GM23338 (cell line): ENCODE results near the gene SEMA6D.

ENCODE experiments used
- CREB1 ChIP-seq: fragments of 250-450 bp; sonication (Bioruptor Pico); IDR thresholded peaks from 2 replicates; pipeline ENCODE4 v1.5.0; 2020; ENCODE audit warnings: low read depth, mild to moderate bottlenecking, moderate library complexity
- CTCF ChIP-seq, 2 experiments: fragments of 200-600 bp in 1 of 2; sonication (generic) in 1 of 2; conservative IDR thresholded peaks; 2 replicates each; pipeline versions ENCODE4 v1.5.1 to v1.6.1; 2016 to 2017; ENCODE audit warnings: antibody characterized with exemption in 2 of 2, low read depth in 2 of 2, mild to moderate bottlenecking in 2 of 2, moderate library complexity in 1 of 2
- ETS1 ChIP-seq: IDR thresholded peaks from 2 replicates; pipeline ENCODE4 v1.6.1; 2016; ENCODE audit warnings: antibody characterized with exemption
- EZH2 ChIP-seq: fragments of 200-600 bp; sonication (generic); IDR thresholded peaks from one replicate; pipeline ENCODE4 v1.8.0; 2017; ENCODE audit warnings: antibody characterized with exemption, mild to moderate bottlenecking, low read depth; ENCODE audit not compliant: unreplicated experiment
- EZH2phosphoT487 ChIP-seq: fragments of 200-600 bp; sonication (generic); IDR thresholded peaks from one replicate; pipeline ENCODE4 v1.8.1; 2018; ENCODE audit warnings: antibody characterized with exemption; ENCODE audit not compliant: unreplicated experiment
- JUNB ChIP-seq: IDR thresholded peaks from one replicate; pipeline ENCODE4 v1.6.1; 2016; ENCODE audit warnings: antibody characterized with exemption; ENCODE audit not compliant: unreplicated experiment
- POLR2AphosphoS5 ChIP-seq: IDR thresholded peaks from 2 replicates; pipeline ENCODE4 v1.6.1; 2016; ENCODE audit warnings: antibody characterized with exemption, low read depth
- REST ChIP-seq: IDR thresholded peaks from one replicate; pipeline ENCODE4 v1.6.1; 2018; ENCODE audit warnings: antibody characterized with exemption; ENCODE audit not compliant: unreplicated experiment
- ZNF331 ChIP-seq: fragments of 250-450 bp; sonication (Bioruptor Pico); IDR thresholded peaks from 2 replicates; pipeline ENCODE4 v1.5.0; 2020; ENCODE audit warnings: low read depth, mild to moderate bottlenecking, moderate library complexity

- TF ChIP-seq CTCF (conservative IDR thresholded peaks at IDR 0.05; ENCODE audit: low read depth in 2 of 2): no peak
- no peak for TF ChIP-seq REST
- no peak for TF ChIP-seq JUNB
- TF ChIP-seq POLR2AphosphoS5: no peak
- TF ChIP-seq EZH2phosphoT487: no peak
- no peak for TF ChIP-seq ZNF331
- TF ChIP-seq CREB1 (CRISPR knock-in tag): no peak
- TF ChIP-seq ETS1: no peak
- TF ChIP-seq EZH2: no peak
Measured at GRCh38 chr15:47791161-47791560, 73.9 kb downstream of the SEMA6D start.
